IMR-90 (cell line): Measurements from ENCODE around the gene SCYL3. TPM values are rescaled to one million over a fixed set of nuclear protein-coding genes. Genes with fewer than 3 reads are reported as not detected.

ENCODE experiments used
- ATAC-seq: fragments of 200-7000 bp; cut with Tn5 transposase; 2 replicates; pipeline ENCODE4 v1.9.1; 2020; ENCODE audit warnings: low read depth, mild to moderate bottlenecking, moderate library complexity
- BruUV-seq: library from RNA; stranded (reverse); fragments of 400-500 nt; replicated peaks from 2 replicates; lab custom pipeline; 2021; lab: Mats Ljungman, UMichigan
- CTCF ChIA-PET: fragments of 300-600 bp; formaldehyde crosslinking; extraction: SDS; loops from one replicate; lab custom pipeline; 2021; ENCODE audit warnings: antibody characterized with exemption; lab: Yijun Ruan, JAX
- POLR2A ChIA-PET: fragments of 300-600 bp; sonication (Branson Sonifier 250); formaldehyde crosslinking; loops from one replicate; lab custom pipeline; 2022; ENCODE audit warnings: antibody characterized with exemption; ENCODE audit not compliant: unreplicated experiment; lab: Charles Lee
- DNase-seq: peaks from one replicate; pipeline ENCODE4 v3.0.0; 2013
- H2AFZ ChIP-seq: replicated peaks from 2 replicates; pipeline ENCODE3; 2013; ENCODE audit warnings: low read length, mild to moderate bottlenecking; ENCODE audit not compliant: poor library complexity
- H2AK5ac ChIP-seq: 2 replicates; pipeline ENCODE4 v1.6.1; 2013; ENCODE audit warnings: low read depth, low read length, inconsistent platforms
- H2AK9ac ChIP-seq: replicated peaks from 2 replicates; pipeline ENCODE3; 2013; ENCODE audit warnings: mild to moderate bottlenecking, low read depth, low read length, moderate library complexity; ENCODE audit not compliant: poor library complexity
- H2BK120ac ChIP-seq: 2 replicates; pipeline ENCODE4 v1.6.1; 2013; ENCODE audit warnings: low read depth, low read length, inconsistent platforms
- H2BK15ac ChIP-seq: 3 replicates; pipeline ENCODE4 v1.6.1; 2013; ENCODE audit warnings: low read depth, low read length, inconsistent platforms
- H2BK20ac ChIP-seq: 2 replicates; pipeline ENCODE4 v1.6.1; 2013; ENCODE audit warnings: low read depth, mild to moderate bottlenecking, inconsistent platforms, low read length, moderate library complexity
- H2BK5ac ChIP-seq: 2 replicates; pipeline ENCODE4 v1.6.1; 2013; ENCODE audit warnings: mild to moderate bottlenecking, low read depth, low read length, inconsistent platforms; ENCODE audit not compliant: poor library complexity, severe bottlenecking
- H3K14ac ChIP-seq: replicated peaks from 2 replicates; pipeline ENCODE4 v1.6.1; 2013; ENCODE audit warnings: low read depth, low read length, inconsistent platforms
- H3K18ac ChIP-seq: 2 replicates; pipeline ENCODE4 v1.6.1; 2013; ENCODE audit warnings: low read depth, low read length, control low read depth
- H3K23ac ChIP-seq: 2 replicates; pipeline ENCODE4 v1.6.1; 2013; ENCODE audit warnings: low read depth, low read length, inconsistent platforms
- H3K27ac ChIP-seq: 2 replicates; pipeline ENCODE4 v1.5.1; 2013; ENCODE audit warnings: mild to moderate bottlenecking, control low read depth, low read length; ENCODE audit not compliant: insufficient read depth
- H3K27me3 ChIP-seq: 2 replicates; pipeline ENCODE4 v1.6.1; 2013; ENCODE audit warnings: low read length; ENCODE audit not compliant: control insufficient read depth, insufficient read depth
- H3K36me3 ChIP-seq: 2 replicates; pipeline ENCODE4 v1.6.1; 2013; ENCODE audit warnings: low read length, mixed read lengths; ENCODE audit not compliant: control insufficient read depth, insufficient read depth
- H3K4ac ChIP-seq: 2 replicates; pipeline ENCODE4 v1.6.1; 2013; ENCODE audit warnings: low read depth, low read length, inconsistent platforms
- H3K4me1 ChIP-seq: 2 replicates; pipeline ENCODE4 v1.6.1; 2013; ENCODE audit warnings: low read length, mixed read lengths; ENCODE audit not compliant: control insufficient read depth, insufficient read depth
- H3K4me2 ChIP-seq: 2 replicates; pipeline ENCODE4 v1.6.1; 2013; ENCODE audit warnings: low read depth, mild to moderate bottlenecking, control low read depth, low read length, moderate library complexity
- H3K4me3 ChIP-seq: 2 replicates; pipeline ENCODE4 v1.5.1; 2013; ENCODE audit warnings: low read depth, mild to moderate bottlenecking, control low read depth, low read length, moderate library complexity; ENCODE audit not compliant: insufficient read depth
- H3K56ac ChIP-seq: 2 replicates; pipeline ENCODE4 v1.6.1; 2013; ENCODE audit warnings: low read length, inconsistent platforms; ENCODE audit not compliant: insufficient read depth; ENCODE audit errors: extremely low read depth
- H3K79me1 ChIP-seq, 2 experiments: 2 replicates each; pipeline ENCODE4 v1.6.1; 2013; ENCODE audit warnings: low read length in 2 of 2, inconsistent platforms in 1 of 2, low read depth in 1 of 2
- H3K9ac ChIP-seq: 2 replicates; pipeline ENCODE4 v1.6.1; 2013; ENCODE audit warnings: low read depth, low read length, control low read depth
- H3K9me1 ChIP-seq: 2 replicates; pipeline ENCODE4 v1.6.1; 2013; ENCODE audit warnings: low read length, inconsistent platforms; ENCODE audit not compliant: insufficient read depth
- H3K9me3 ChIP-seq: 2 replicates; pipeline ENCODE4 v1.6.1; 2013; ENCODE audit warnings: low read length; ENCODE audit not compliant: control insufficient read depth, insufficient read depth
- H4K20me1 ChIP-seq: 2 replicates; pipeline ENCODE4 v1.6.1; 2013; ENCODE audit warnings: low read length, inconsistent platforms; ENCODE audit not compliant: insufficient read depth
- H4K5ac ChIP-seq: 2 replicates; pipeline ENCODE4 v1.6.1; 2013; ENCODE audit warnings: mild to moderate bottlenecking, low read depth, low read length, control low read depth
- H4K8ac ChIP-seq, 2 experiments: 2 replicates each; pipeline ENCODE4 v1.6.1; 2013; ENCODE audit warnings: low read depth in 2 of 2, low read length in 2 of 2, control low read depth in 1 of 2, inconsistent platforms in 1 of 2
- H4K91ac ChIP-seq: 2 replicates; pipeline ENCODE4 v1.6.1; 2013; ENCODE audit warnings: low read depth, low read length, inconsistent platforms; ENCODE audit not compliant: insufficient read depth
- BHLHE40 ChIP-seq: fragments of 150-350 bp; IDR thresholded peaks from 2 replicates; pipeline ENCODE4 v1.6.1; 2016; ENCODE audit warnings: mild to moderate bottlenecking, low read depth, low read length
- CEBPB ChIP-seq: IDR thresholded peaks from 2 replicates; pipeline ENCODE4 v1.6.1; 2012; ENCODE audit warnings: low read depth, low read length, improper control_type of control experiment
- CHD1 ChIP-seq: IDR thresholded peaks from 2 replicates; pipeline ENCODE4 v1.6.1; 2012; ENCODE audit warnings: low read depth, low read length, improper control_type of control experiment
- CTCF ChIP-seq: conservative IDR thresholded peaks from 2 replicates; pipeline ENCODE4 v1.5.1; 2012; ENCODE audit warnings: mild to moderate bottlenecking, low read depth, low read length, improper control_type of control experiment
- ELK1 ChIP-seq: fragments of 150-350 bp; IDR thresholded peaks from 2 replicates; pipeline ENCODE4 v1.6.1; 2016; ENCODE audit warnings: low read depth, mild to moderate bottlenecking, low read length, moderate library complexity, borderline replicate concordance
- FOS ChIP-seq: fragments of 150-350 bp; IDR thresholded peaks from 2 replicates; pipeline ENCODE4 v1.6.1; 2016; ENCODE audit warnings: low read depth, low read length
- MAFK ChIP-seq: IDR thresholded peaks from 2 replicates; pipeline ENCODE4 v1.6.1; 2012; ENCODE audit warnings: low read depth, low read length, improper control_type of control experiment
- MAZ ChIP-seq: IDR thresholded peaks from 2 replicates; pipeline ENCODE4 v1.6.1; 2012; ENCODE audit warnings: low read depth, mild to moderate bottlenecking, low read length, improper control_type of control experiment, moderate library complexity, borderline replicate concordance
- MXI1 ChIP-seq: IDR thresholded peaks from 2 replicates; pipeline ENCODE4 v1.6.1; 2012; ENCODE audit warnings: low read depth, mild to moderate bottlenecking, low read length, moderate library complexity, borderline replicate concordance
- NFE2L2 ChIP-seq: fragments of 150-350 bp; IDR thresholded peaks from 2 replicates; pipeline ENCODE4 v1.6.1; 2016; ENCODE audit warnings: low read depth, mild to moderate bottlenecking, low read length
- POLR2A ChIP-seq: IDR thresholded peaks from 2 replicates; pipeline ENCODE4 v1.6.1; 2012; ENCODE audit warnings: mild to moderate bottlenecking, low read depth, low read length
- RAD21 ChIP-seq: IDR thresholded peaks from 2 replicates; pipeline ENCODE4 v1.6.1; 2012; ENCODE audit warnings: low read length, improper control_type of control experiment
- RCOR1 ChIP-seq: IDR thresholded peaks from 2 replicates; pipeline ENCODE4 v1.6.1; 2012; ENCODE audit warnings: mild to moderate bottlenecking, low read length, improper control_type of control experiment; ENCODE audit not compliant: insufficient replicate concordance
- RFX5 ChIP-seq: IDR thresholded peaks from 2 replicates; pipeline ENCODE4 v1.8.0; 2012; ENCODE audit warnings: low read depth, mild to moderate bottlenecking, low read length, moderate library complexity
- SMC3 ChIP-seq: fragments of 150-350 bp; IDR thresholded peaks from 2 replicates; pipeline ENCODE4 v1.6.1; 2016; ENCODE audit warnings: low read depth, mild to moderate bottlenecking, antibody characterized with exemption, low read length, moderate library complexity
- USF2 ChIP-seq: fragments of 150-350 bp; IDR thresholded peaks from 2 replicates; pipeline ENCODE4 v1.6.1; 2017; ENCODE audit warnings: mild to moderate bottlenecking, antibody characterized with exemption, low read length, low read depth
- WGBS, 2 experiments: methylation state at CpG; one replicate each; pipeline versions ENCODE4 v1.1.5 to v1.1.7; 2013; ENCODE audit warnings: missing lambda C conversion rate in 2 of 2; ENCODE audit not compliant: insufficient read length in 1 of 2; ENCODE audit errors: extremely low coverage in 2 of 2; 5-methylcytosine and 5-hydroxymethylcytosine counted together
- dilution Hi-C: fragments of 300-500 bp; cut with HindIII; formaldehyde crosslinking; loops from one replicate; pipeline ENCODE4 v1.14.3; 2018; ENCODE audit warnings: low sequenced_read_pairs; ENCODE audit not compliant: unreplicated experiment
- in situ Hi-C: fragments of 300-500 bp; cut with MboI; formaldehyde crosslinking; loops from 3 replicates; pipeline ENCODE4 v1.14.3; 2019; ENCODE audit warnings: low sequenced_read_pairs, inconsistent platforms, mixed read lengths
- intact Hi-C: fragments of 100-400 bp; cut with micrococcal nuclease; formaldehyde crosslinking; loops from 2 replicates; pipeline ENCODE4 v1.10.0; 2022
- polyA plus RNA-seq, 3 experiments: library from polyadenylated mRNA; depleted of rRNA; stranded (reverse); fragments of >200 nt; gene quantifications; 2 replicates each; pipeline ENCODE4 v1.2.3, GENCODE V29; 2012; ENCODE audit warnings: low replicate concordance in 1 of 3
- total RNA-seq: library from RNA; depleted of rRNA; stranded (reverse); fragments of >200 nt; gene quantifications from 2 replicates; pipeline ENCODE4 v1.2.3, GENCODE V29; 2012

Gene SCYL3
- total and polyA plus RNA-seq, 2 of the 4 experiments (the other 2 are of a cell fraction): 3.9 to 8.4 TPM

GRCh38 chr1:169909499-169909898 is 15.8 kb upstream of the SCYL3 start:
- no peak overlapping the region for H3K56ac ChIP-seq
- no peaks in the 10 kb centered on the region for H3K36me3 ChIP-seq
- TF ChIP-seq SMC3 (no peak), MAFK (no peak), MXI1 (no peak), POLR2A (no peak), RCOR1 (no peak), USF2 (no peak), RFX5 (no peak), FOS (no peak), BHLHE40 (no peak), RAD21 (no peak), MAZ (no peak), CTCF (no peak), CHD1 (no peak), NFE2L2 (no peak), CEBPB (no peak), ELK1 (no peak)
- H4K5ac ChIP-seq: no peak overlapping the region
- no TSS peak for BruUV-seq
- WGBS, 2 experiments: 98% methylated on average over 6 of the region's 16 CpGs; no CpG with 5 or more reads in 1 of the 2 experiments
- no peaks in the 10 kb centered on the region for H3K9me1 ChIP-seq
- POLR2A ChIA-PET: no interaction called here
- no peak overlapping the region for H2BK120ac ChIP-seq
- H2AK9ac ChIP-seq: no peak overlapping the region
- dilution Hi-C loops: no loop called here
- no peak overlapping the region for H4K91ac ChIP-seq
- no peak overlapping the region for H2AK5ac ChIP-seq
- no peak overlapping the region for H3K9ac ChIP-seq
- H2AFZ ChIP-seq: no peak overlapping the region
- no peak overlapping the region for H3K4me2 ChIP-seq
- H3K4ac ChIP-seq: no peak overlapping the region
- H3K79me1 ChIP-seq: no peaks in the 10 kb centered on the region
- H2BK15ac ChIP-seq: no peak overlapping the region
- DNase-seq: no peak
- H3K4me3 ChIP-seq: no peak overlapping the region
- in situ Hi-C loops: no loop called here
- H4K20me1 ChIP-seq: no peaks in the 10 kb centered on the region
- CTCF ChIA-PET: no interaction called here
- no peak overlapping the region for H4K8ac ChIP-seq
- no peak for ATAC-seq
- intact Hi-C loops: no loop called here
- no peaks in the 10 kb centered on the region for H3K4me1 ChIP-seq
- no peaks in the 10 kb centered on the region for H3K9me3 ChIP-seq
- H3K14ac ChIP-seq: no peak overlapping the region
- H2BK5ac ChIP-seq: no peak overlapping the region
- no peak overlapping the region for H3K18ac ChIP-seq
- no peak overlapping the region for H2BK20ac ChIP-seq
- no peak overlapping the region for H3K27ac ChIP-seq
- H3K27me3 ChIP-seq: no peaks in the 10 kb centered on the region
- no peak overlapping the region for H3K23ac ChIP-seq
